GM12878 (cell line): ENCODE measurements around the gene UBE2C. TPM values are rescaled to one million over a fixed set of nuclear protein-coding genes. Genes with fewer than 3 reads are reported as not detected.

Experiments
- ATAC-seq: fragments of 200-7000 bp; cut with Tn5 transposase; 3 replicates; pipeline ENCODE4 v1.9.1; 2020; ENCODE audit warnings: mild to moderate bottlenecking, moderate library complexity
- BruUV-seq: library from RNA; stranded (reverse); fragments of 400-500 nt; replicated peaks from 2 replicates; lab custom pipeline; 2021; lab: Mats Ljungman, UMichigan
- CTCF ChIA-PET: fragments of 300-600 bp; sonication (Branson Sonifier 250); formaldehyde crosslinking; extraction: SDS; loops from one replicate; lab custom pipeline; 2021; ENCODE audit warnings: inconsistent platforms; lab: Yijun Ruan, JAX
- POLR2A ChIA-PET: fragments of 350-600 bp; formaldehyde crosslinking; extraction: SDS; loops from one replicate; lab custom pipeline; 2021; ENCODE audit warnings: inconsistent platforms; lab: Charles Lee
- RAD21 ChIA-PET: fragments of 300-600 bp; sonication (Branson Sonifier 250); formaldehyde crosslinking; loops from one replicate; lab custom pipeline; 2023; ENCODE audit warnings: antibody characterized with exemption; ENCODE audit not compliant: unreplicated experiment; lab: Charles Lee
- SMC1A ChIA-PET: fragments of 300-600 bp; sonication (Branson Sonifier 250); formaldehyde crosslinking; loops from one replicate; lab custom pipeline; 2023; ENCODE audit not compliant: unreplicated experiment, uncharacterized antibody; lab: Charles Lee
- DNase-seq: peaks from one replicate; pipeline ENCODE4 v3.0.0-alpha.2; 2011; ENCODE audit warnings: low read depth, low spot score
- FAIRE-seq: peaks from 3 replicates; lab custom pipeline; 2011; peaks lifted over from hg19 to GRCh38; lab: Jason Lieb, UNC
- H2AFZ ChIP-seq: 2 replicates; pipeline ENCODE4 v1.6.0; 2011; ENCODE audit warnings: low read depth, low read length, control low read depth; ENCODE audit not compliant: control insufficient read depth
- H3K27ac ChIP-seq: 2 replicates; pipeline ENCODE4 v1.5.1; 2011; ENCODE audit warnings: control low read depth; ENCODE audit not compliant: control insufficient read depth, insufficient read depth
- H3K27me3 ChIP-seq, 2 experiments: replicated peaks in 1 of 2; 2 replicates each; pipeline versions ENCODE4 v1.6.0 to v1.6.1; 2011; ENCODE audit warnings: low read length in 1 of 2; ENCODE audit not compliant: control insufficient read depth in 2 of 2, insufficient read depth in 2 of 2
- H3K36me3 ChIP-seq, 2 experiments: 2 replicates each; pipeline ENCODE4 v1.5.1; 2011; ENCODE audit warnings: low read length in 1 of 2; ENCODE audit not compliant: control insufficient read depth in 2 of 2, insufficient read depth in 2 of 2
- H3K4me1 ChIP-seq: 2 replicates; pipeline ENCODE4 v1.6.1; 2011; ENCODE audit warnings: mild to moderate bottlenecking, low read length, moderate library complexity, mixed read lengths; ENCODE audit not compliant: control insufficient read depth, insufficient read depth
- H3K4me2 ChIP-seq: 2 replicates; pipeline ENCODE4 v1.6.0; 2011; ENCODE audit warnings: control low read depth; ENCODE audit not compliant: control insufficient read depth, insufficient read depth
- H3K4me3 ChIP-seq: fragments of 200-600 bp; sonication (generic); 2 replicates; pipeline ENCODE4 v1.5.1; 2016
- H3K79me2 ChIP-seq: 2 replicates; pipeline ENCODE4 v1.6.0; 2011; ENCODE audit warnings: low read length; ENCODE audit not compliant: control insufficient read depth, insufficient read depth
- H3K9ac ChIP-seq: 2 replicates; pipeline ENCODE4 v1.8.0; 2011; ENCODE audit warnings: low read length, control low read depth, mixed read lengths; ENCODE audit not compliant: control insufficient read depth, insufficient read depth
- H3K9me3 ChIP-seq: replicated peaks from 3 replicates; pipeline ENCODE4 v1.5.1; 2011; ENCODE audit warnings: mild to moderate bottlenecking, low read length; ENCODE audit not compliant: control insufficient read depth, insufficient read depth
- H4K20me1 ChIP-seq: 2 replicates; pipeline ENCODE4 v1.6.0; 2011; ENCODE audit not compliant: control insufficient read depth, insufficient read depth
- CBX5 ChIP-seq: sonication (generic); IDR thresholded peaks from 2 replicates; pipeline ENCODE4 v1.6.1; 2016; ENCODE audit warnings: low read depth, moderate library complexity, mild to moderate bottlenecking, inconsistent platforms
- CHD4 ChIP-seq: fragments of 200-600 bp; sonication (generic); IDR thresholded peaks from 2 replicates; pipeline ENCODE4 v1.6.1; 2016; ENCODE audit warnings: mild to moderate bottlenecking
- EZH2 ChIP-seq: IDR thresholded peaks from 2 replicates; pipeline ENCODE4 v1.6.1; 2012; ENCODE audit warnings: low read depth, mild to moderate bottlenecking, control low read depth, inconsistent platforms, low read length, borderline replicate concordance; ENCODE audit not compliant: control insufficient read depth
- HDAC6 ChIP-seq: fragments of 200-600 bp; sonication (generic); IDR thresholded peaks from one replicate; pipeline ENCODE4 v1.8.0; 2017; ENCODE audit warnings: antibody characterized with exemption; ENCODE audit not compliant: unreplicated experiment
- IRF3 ChIP-seq: fragments of 450-650 bp; IDR thresholded peaks from 2 replicates; pipeline ENCODE4 v1.6.1; 2014; ENCODE audit warnings: mild to moderate bottlenecking
- MTA2 ChIP-seq: fragments of 450-650 bp; IDR thresholded peaks from 2 replicates; pipeline ENCODE4 v1.6.1; 2016; ENCODE audit warnings: low read depth, mild to moderate bottlenecking, moderate library complexity
- MXI1 ChIP-seq: fragments of 150-350 bp; IDR thresholded peaks from 2 replicates; pipeline ENCODE4 v1.6.1; 2011; ENCODE audit warnings: low read depth, mild to moderate bottlenecking, inconsistent platforms, low read length, improper control_type of control experiment
- MYC ChIP-seq: IDR thresholded peaks from 2 replicates; pipeline ENCODE4 v1.6.1; 2011; ENCODE audit warnings: mild to moderate bottlenecking, low read length, moderate library complexity, inconsistent platforms; ENCODE audit not compliant: insufficient read depth, insufficient replicate concordance, insufficient read length, severe bottlenecking
- NFXL1 ChIP-seq: fragments of 450-650 bp; IDR thresholded peaks from 2 replicates; pipeline ENCODE4 v1.6.1; 2017; ENCODE audit warnings: antibody characterized with exemption, mild to moderate bottlenecking, borderline replicate concordance
- PAX8 ChIP-seq: fragments of 450-650 bp; IDR thresholded peaks from 2 replicates; pipeline ENCODE4 v1.6.1; 2017; ENCODE audit warnings: mild to moderate bottlenecking, moderate library complexity
- RAD21 ChIP-seq: IDR thresholded peaks from 2 replicates; pipeline ENCODE4 v1.6.1; 2011; ENCODE audit warnings: mild to moderate bottlenecking, low read depth, low read length, moderate library complexity; ENCODE audit not compliant: insufficient read depth
- RELB ChIP-seq: fragments of 450-650 bp; IDR thresholded peaks from 2 replicates; pipeline ENCODE4 v1.6.1; 2017; ENCODE audit warnings: low read depth, mild to moderate bottlenecking, moderate library complexity
- SMC3 ChIP-seq: IDR thresholded peaks from 2 replicates; pipeline ENCODE4 v1.6.1; 2011; ENCODE audit warnings: low read length, improper control_type of control experiment, borderline replicate concordance
- SP1 ChIP-seq: IDR thresholded peaks from one replicate; pipeline ENCODE4 v1.6.1; 2011; ENCODE audit warnings: low read depth, low read length
- ZBTB40 ChIP-seq: fragments of 450-650 bp; IDR thresholded peaks from 2 replicates; pipeline ENCODE4 v1.6.1; 2016; ENCODE audit warnings: mild to moderate bottlenecking, moderate library complexity, borderline replicate concordance
- ZZZ3 ChIP-seq: IDR thresholded peaks from 2 replicates; pipeline ENCODE4 v1.6.1; 2011; ENCODE audit warnings: low read depth; ENCODE audit not compliant: control insufficient read depth, insufficient read length
- WGBS: methylation state at CpG from one replicate; pipeline ENCODE4 v1.1.6; 2016; ENCODE audit warnings: low lambda C conversion rate; ENCODE audit not compliant: insufficient replicate concordance, insufficient coverage; ENCODE audit errors: missing lambda C conversion rate; 5-methylcytosine and 5-hydroxymethylcytosine counted together
- in situ Hi-C: fragments of 300-500 bp; cut with MboI; formaldehyde crosslinking; loops from 9 replicates; pipeline ENCODE4 v1.14.3; 2018; ENCODE audit warnings: mixed read lengths
- intact Hi-C: fragments of 100-400 bp; cut with micrococcal nuclease; formaldehyde crosslinking; loops from one replicate; pipeline ENCODE4 v1.14.2; 2022; ENCODE audit not compliant: unreplicated experiment
- polyA plus RNA-seq, 11 experiments: library from polyadenylated mRNA; depleted of rRNA in 4 of 11; unstranded in 6 of 11; stranded (reverse) in 5 of 11; fragments of >200 nt; fragmentation: Nextera tagmentation in 4 of 11; fragmentation: Illumina TruSeq in 1 of 11; extraction: Ambion mirVana in 4 of 11; extraction: Trizol in 1 of 11; gene quantifications; 1 replicate in 1 of 11; 2 replicates in 10 of 11; pipeline versions ENCODE4 v1.2.1 to v1.2.3, GENCODE V29; 2011 to 2016; ENCODE audit warnings: inconsistent platforms in 2 of 11, missing spikeins in 2 of 11, low read depth in 1 of 11
- total RNA-seq, 4 experiments: library from RNA; depleted of rRNA in 3 of 4; stranded (reverse); fragments of >200 nt in 3 of 4; fragmentation: Illumina TruSeq in 1 of 4; extraction: Trizol in 1 of 4; gene quantifications; 2 replicates each; pipeline versions ENCODE4 v1.2.1 to v1.2.3, GENCODE V29; 2013 to 2021
- TF ChIP-seq, protein P1 (sequence below): IDR thresholded peaks from 2 replicates; pipeline ENCODE4 v1.6.1; 2012; ENCODE audit warnings: low read depth, low read length, improper control_type of control experiment

UBE2C gene
- total and polyA plus RNA-seq, 10 of the 15 experiments (the other 5 are each of a cell fraction or from before 2014, with no cell fraction given) = 86.2 to 412 (median 176) TPM

DNA sequence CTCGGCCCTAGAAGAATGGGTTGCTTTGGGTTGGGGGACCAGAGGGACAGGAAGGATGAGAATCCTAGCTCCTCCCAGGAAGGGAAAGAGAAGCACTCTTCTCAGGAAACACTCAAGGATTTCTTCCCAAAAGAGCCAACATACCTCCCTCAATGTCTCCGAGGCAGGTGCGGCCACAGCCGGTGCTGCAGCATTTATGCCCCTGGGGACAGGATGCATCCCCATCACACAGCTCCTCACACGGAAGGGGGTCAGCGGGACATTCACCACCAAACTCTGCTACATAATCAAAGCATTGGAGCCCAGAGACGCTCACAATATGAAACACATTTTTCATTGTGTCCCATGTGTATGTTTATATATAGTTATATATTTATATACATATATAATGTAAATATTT lies 35.5 kb upstream of the UBE2C start:
- Histone ChIP-seq H3K36me3 (no peaks in the 10 kb centered on the region), H4K20me1 (no peaks in the 10 kb centered on the region), H3K9me3 (no peaks in the 10 kb centered on the region), H3K4me3 (no peak overlapping the region), H3K27ac (no peak overlapping the region), H3K79me2 (no peaks in the 10 kb centered on the region), H3K4me2 (no peak overlapping the region), H3K4me1 (no peaks in the 10 kb centered on the region), H3K9ac (no peak overlapping the region), H3K27me3 (no peaks in the 10 kb centered on the region), H2AFZ (no peak overlapping the region)
- WGBS = 53% methylated on average over 7 of the region's 7 CpGs
- DNase-seq = no peak
- in situ Hi-C loops (no loop called here), intact Hi-C loops (loop anchor here (10.0 kb wide), 1 partner anchor 152 kb away; the partner anchor contains the start of gene WFDC10A)
- no TSS peak for BruUV-seq
- ChIA-PET SMC1A (no interaction called here), POLR2A (interaction anchor here (0.5 kb wide), 1 partner anchor 412 kb away, joined by 4 read pairs; no protein-coding TSS in a partner anchor), CTCF (interaction anchor here (0.6 kb wide), 1 partner anchor 403 kb away, joined by 3 read pairs; no protein-coding TSS in a partner anchor), RAD21 (no interaction called here)
- ATAC-seq = no peak
- TF ChIP-seq ZBTB40 (no peak), NFXL1 (no peak), ZZZ3 (no peak), RAD21 (no peak), MYC (no peak), PAX8 (no peak), HDAC6 (no peak), MXI1 (no peak), SP1 (no peak), IRF3 (no peak), MTA2 (no peak), CBX5 (no peak), CHD4 (no peak), EZH2 (no peak), RELB (no peak), SMC3 (no peak)
- TF ChIP-seq, protein P1, sequence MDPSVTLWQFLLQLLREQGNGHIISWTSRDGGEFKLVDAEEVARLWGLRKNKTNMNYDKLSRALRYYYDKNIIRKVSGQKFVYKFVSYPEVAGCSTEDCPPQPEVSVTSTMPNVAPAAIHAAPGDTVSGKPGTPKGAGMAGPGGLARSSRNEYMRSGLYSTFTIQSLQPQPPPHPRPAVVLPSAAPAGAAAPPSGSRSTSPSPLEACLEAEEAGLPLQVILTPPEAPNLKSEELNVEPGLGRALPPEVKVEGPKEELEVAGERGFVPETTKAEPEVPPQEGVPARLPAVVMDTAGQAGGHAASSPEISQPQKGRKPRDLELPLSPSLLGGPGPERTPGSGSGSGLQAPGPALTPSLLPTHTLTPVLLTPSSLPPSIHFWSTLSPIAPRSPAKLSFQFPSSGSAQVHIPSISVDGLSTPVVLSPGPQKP = no peak
- FAIRE-seq = no peak
